Coronary artery (tissue), 2 donors: ENCODE data around the gene DPH1.

Experiments used
- DNase-seq: peaks from one replicate; pipeline ENCODE4 v3.0.0-alpha.2; 2017; ENCODE audit warnings: low spot score
- H3K27ac ChIP-seq, 2 donors: fragments of 200-600 bp; sonication (generic); one replicate each; pipeline ENCODE4 v1.5.1; 2016 to 2019
- H3K4me3 ChIP-seq: fragments of 200-600 bp; sonication (generic); 2 replicates; pipeline ENCODE4 v1.5.1; 2016; ENCODE audit warnings: mild to moderate bottlenecking, moderate library complexity
- CTCF ChIP-seq: fragments of 200-600 bp; sonication (generic); IDR thresholded peaks from one replicate; pipeline ENCODE4 v1.5.1; 2019; ENCODE audit warnings: antibody characterized with exemption

DPH1 gene

GRCh38 chr17:2084036-2084765 lies 54.2 kb downstream of the DPH1 start:
- Histone ChIP-seq H3K27ac (peak overlapping the region; percentile 58 to 86), H3K4me3 (no peak overlapping the region)
- TF ChIP-seq CTCF: no peak
- no peak for DNase-seq

GRCh38 chr17:2084766-2085647 lies 55.1 kb downstream of the DPH1 start:
- no peak for DNase-seq
- peak overlapping the region; percentile 58 to 86 for H3K27ac ChIP-seq
- TF ChIP-seq CTCF: no peak
- H3K4me3 ChIP-seq: no peak overlapping the region

- Histone ChIP-seq H3K4me3 (no peak overlapping the region), H3K27ac (peak overlapping the region; percentile 30 to 86)
- TF ChIP-seq CTCF: no peak
- DNase-seq: no peak
These were observed 55.6 kb downstream of the DPH1 start for GRCh38 chr17:2085648-2085949.

- Histone ChIP-seq H3K4me3 (no peak overlapping the region), H3K27ac (peak overlapping the region; percentile 18 to 86)
- no peak for DNase-seq
- no peak for TF ChIP-seq CTCF
These were observed 56.4 kb downstream of the DPH1 start for GRCh38 chr17:2086306-2086705.

GRCh38 chr17:2087597-2088211 lies 57.8 kb downstream of the DPH1 start:
- no peak for TF ChIP-seq CTCF
- H3K27ac ChIP-seq: peak overlapping the region in 1 of 2 donors; percentile 86
- no peak overlapping the region for H3K4me3 ChIP-seq
- no peak for DNase-seq

- no peak for TF ChIP-seq CTCF
- no peak for DNase-seq
- Histone ChIP-seq H3K27ac (peak overlapping the region; percentile 51 to 86), H3K4me3 (peak overlapping the region; percentile 59)
These were observed 59.1 kb downstream of the DPH1 start for GRCh38 chr17:2089021-2089422.
